Lower lobe of right lung (tissue), 2 donors: ENCODE results near the gene DBH. TPM values are rescaled to one million over a fixed set of nuclear protein-coding genes. Genes with fewer than 3 reads are reported as not detected.

ENCODE experiments used
- ATAC-seq, 2 donors: fragments of 200-7000 bp; cut with Tn5 transposase; one replicate each; pipeline ENCODE4 v1.9.1; 2020 to 2022; ENCODE audit warnings: mild to moderate bottlenecking in 2 of 2, moderate library complexity in 2 of 2
- DNase-seq: peaks from one replicate; pipeline ENCODE4 v3.0.0-alpha.2; 2020
- H3K27ac ChIP-seq: fragments of 200-600 bp; one replicate; pipeline ENCODE4 v1.8.0; 2022
- H3K27me3 ChIP-seq: fragments of 200-600 bp; one replicate; pipeline ENCODE4 v1.8.0; 2022; ENCODE audit warnings: low read depth
- H3K36me3 ChIP-seq: fragments of 200-600 bp; one replicate; pipeline ENCODE4 v1.8.0; 2022; ENCODE audit warnings: mild to moderate bottlenecking
- H3K4me1 ChIP-seq: fragments of 200-600 bp; one replicate; pipeline ENCODE4 v1.8.0; 2022
- H3K4me3 ChIP-seq: fragments of 200-600 bp; one replicate; pipeline ENCODE4 v1.8.0; 2022; ENCODE audit warnings: mild to moderate bottlenecking
- H3K9me3 ChIP-seq: fragments of 200-600 bp; one replicate; pipeline ENCODE4 v1.8.0; 2022
- CTCF ChIP-seq: fragments of 200-600 bp; IDR thresholded peaks from one replicate; pipeline ENCODE4 v1.8.0; 2022; ENCODE audit warnings: antibody characterized with exemption, mild to moderate bottlenecking
- intact Hi-C: fragments of 100-400 bp; cut with DNase I; formaldehyde crosslinking; loops from one replicate; pipeline ENCODE4 v1.11.0; 2022
- total RNA-seq: library from RNA; stranded (reverse); fragmentation: NEBNext Ultra II Directional; extraction: Animal tissue kit (Norgen Biotek cat#: 25700); gene quantifications from one replicate; pipeline ENCODE4 v1.2.1, GENCODE V29; 2021
- donor health status: DM: no; HTN: yes; CAD: no; lungs with severe emphysema.

The DBH gene
- total RNA-seq, 1 donor from 2014 or later: not detected

GRCh38 chr9:133707065-133707762 lies 71.1 kb downstream of the DBH start:
- Histone ChIP-seq H3K4me3 (no peak overlapping the region), H3K27me3 (peaks cover 13% of the 10 kb centered on the region), H3K9me3 (no peaks in the 10 kb centered on the region), H3K4me1 (peaks cover 18% of the 10 kb centered on the region), H3K36me3 (no peaks in the 10 kb centered on the region), H3K27ac (peak overlapping the region; percentile 46)
- intact Hi-C loops: no loop called here
- TF ChIP-seq CTCF: no peak
- DNase-seq (no peak), ATAC-seq (no peak)

GRCh38 chr9:133707763-133708245 lies 71.6 kb downstream of the DBH start:
- no peak for DNase-seq
- no peak for TF ChIP-seq CTCF
- peak overlapping the region; percentile 46 for H3K27ac ChIP-seq

GRCh38 chr9:133708246-133709014 lies 72.3 kb downstream of the DBH start:
- H3K36me3 ChIP-seq: no peaks in the 10 kb centered on the region
- DNase-seq (no peak), ATAC-seq (no peak)
- H3K4me3 ChIP-seq: no peak overlapping the region
- H3K9me3 ChIP-seq: no peaks in the 10 kb centered on the region
- H3K27me3 ChIP-seq: peaks cover 4% of the 10 kb centered on the region
- no peak for TF ChIP-seq CTCF
- H3K4me1 ChIP-seq: peaks cover 12% of the 10 kb centered on the region
- intact Hi-C loops: no loop called here
- no peak overlapping the region for H3K27ac ChIP-seq

More at GRCh38 chr9:133707763-133708245, 71.6 kb downstream of the DBH start:
- peaks cover 7% of the 10 kb centered on the region for H3K27me3 ChIP-seq
- H3K4me1 ChIP-seq: peaks cover 16% of the 10 kb centered on the region
- no peak overlapping the region for H3K4me3 ChIP-seq
- no peaks in the 10 kb centered on the region for H3K36me3 ChIP-seq
- H3K9me3 ChIP-seq: no peaks in the 10 kb centered on the region
- no peak for ATAC-seq
- intact Hi-C loops: no loop called here

Other genes with a start within 250 kb of the DBH start
- 20.9 TPM for gene REXO4, start 218.4 kb upstream of the DBH start, total RNA-seq
- 1.9 TPM for gene ADAMTS13, start 214.0 kb upstream of the DBH start, total RNA-seq
- gene CACFD1, start 176.4 kb upstream of the DBH start, total RNA-seq: 34.3 TPM
- gene SLC2A6, start 157.3 kb upstream of the DBH start, total RNA-seq: 10.5 TPM
- not detected for gene MYMK, start 111.4 kb upstream of the DBH start, total RNA-seq
- gene ADAMTSL2, start 101.7 kb upstream of the DBH start, total RNA-seq: 10.1 TPM
- not detected for gene FAM163B, start 27.0 kb upstream of the DBH start, total RNA-seq
- gene SARDH, start 102.0 kb downstream of the DBH start, total RNA-seq: 3.4 TPM